Dedifferentiated amniotic fluid mesenchymal stem cell (primary cell): ENCODE measurements around the gene ITIH5.

Source experiments
- DNase-seq: peaks from one replicate; pipeline ENCODE4 v3.0.0-alpha.2; 2016; ENCODE audit errors: extremely low spot score

Gene ITIH5

GRCh38 chr10:7634142-7634894, 32.4 kb downstream of the ITIH5 start:
- DNase-seq: no peak

DNA sequence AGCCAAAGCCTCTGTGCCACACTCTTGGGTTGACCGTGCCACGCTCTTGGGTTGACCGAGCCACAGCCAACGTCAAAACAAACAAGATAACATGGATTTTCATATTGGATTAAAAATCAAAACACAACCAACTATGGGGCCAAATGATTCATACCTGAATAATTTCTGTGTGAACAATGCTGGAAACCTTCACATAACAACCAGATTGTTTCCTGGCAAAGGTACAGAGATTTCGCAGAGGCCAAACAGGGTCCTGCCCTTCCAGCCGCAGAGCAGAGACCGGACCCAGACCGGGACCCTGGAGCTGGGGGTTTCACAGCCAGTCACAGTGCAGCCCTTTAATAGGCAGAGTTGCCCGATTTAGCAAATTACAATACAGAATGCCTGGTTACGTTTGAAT, 40.5 kb downstream of the ITIH5 start:
- no peak for DNase-seq

- DNase-seq: no peak
Measured at GRCh38 chr10:7625836-7626235, 40.9 kb downstream of the ITIH5 start.

DNA sequence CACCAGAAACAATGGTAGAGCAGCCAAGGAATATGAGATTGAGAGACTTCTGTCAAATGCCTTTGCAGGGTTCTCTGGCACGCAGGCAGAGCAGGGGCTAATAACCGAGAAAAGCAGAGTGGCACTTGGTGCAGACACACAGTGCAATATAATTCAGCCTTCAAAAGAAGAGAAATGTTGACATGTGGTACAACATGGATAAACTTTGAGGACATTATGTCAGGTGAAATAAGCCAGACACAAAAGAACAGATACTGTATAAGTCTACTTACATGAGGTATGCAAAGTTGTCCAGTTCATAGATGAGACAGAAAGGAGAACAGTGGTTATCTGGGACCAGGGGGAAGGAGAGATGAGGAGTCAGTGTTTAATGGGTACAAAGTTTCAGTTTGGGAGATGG, 41.8 kb downstream of the ITIH5 start:
- DNase-seq: no peak

GRCh38 chr10:7622969-7623368, 43.8 kb downstream of the ITIH5 start:
- DNase-seq: no peak

DNA sequence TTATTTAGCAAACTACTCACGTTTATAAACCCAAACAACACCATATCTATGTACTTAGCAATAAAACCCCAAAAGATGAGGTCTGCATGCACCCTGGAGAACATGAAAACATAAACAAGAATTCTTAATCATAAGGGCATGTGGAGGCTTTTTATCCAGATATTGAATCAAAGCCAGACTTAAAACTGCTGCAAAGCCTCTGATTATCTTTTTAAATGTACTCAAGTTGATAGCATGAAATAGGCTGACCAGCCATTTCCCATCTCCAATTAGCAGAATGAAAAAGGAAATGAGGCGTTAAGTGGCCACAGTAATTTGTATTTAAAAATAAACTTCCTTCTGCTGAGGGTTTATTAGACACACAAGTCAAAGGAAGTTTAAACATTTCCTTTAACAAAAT, 48.3 kb downstream of the ITIH5 start:
- no peak for DNase-seq

DNA sequence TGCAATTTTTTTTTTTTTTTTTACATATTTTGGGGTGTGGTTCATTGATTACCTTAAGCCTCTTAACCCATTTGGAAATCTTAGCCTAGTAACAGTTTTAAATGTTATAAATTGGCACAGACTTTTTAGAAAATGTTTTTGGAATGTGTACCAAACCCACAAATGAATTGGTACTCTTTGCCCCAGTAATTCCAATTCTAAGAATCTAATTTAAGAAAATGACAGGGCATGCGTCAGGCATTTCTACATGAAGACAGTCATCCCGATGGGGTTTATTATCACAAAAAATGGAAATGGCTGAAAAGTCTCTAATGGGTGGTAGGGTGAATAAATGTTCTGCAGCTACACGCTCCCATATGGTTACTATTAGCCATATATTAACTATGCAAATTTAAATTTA, 54.9 kb downstream of the ITIH5 start:
- peak; percentile 51 for DNase-seq

DNA sequence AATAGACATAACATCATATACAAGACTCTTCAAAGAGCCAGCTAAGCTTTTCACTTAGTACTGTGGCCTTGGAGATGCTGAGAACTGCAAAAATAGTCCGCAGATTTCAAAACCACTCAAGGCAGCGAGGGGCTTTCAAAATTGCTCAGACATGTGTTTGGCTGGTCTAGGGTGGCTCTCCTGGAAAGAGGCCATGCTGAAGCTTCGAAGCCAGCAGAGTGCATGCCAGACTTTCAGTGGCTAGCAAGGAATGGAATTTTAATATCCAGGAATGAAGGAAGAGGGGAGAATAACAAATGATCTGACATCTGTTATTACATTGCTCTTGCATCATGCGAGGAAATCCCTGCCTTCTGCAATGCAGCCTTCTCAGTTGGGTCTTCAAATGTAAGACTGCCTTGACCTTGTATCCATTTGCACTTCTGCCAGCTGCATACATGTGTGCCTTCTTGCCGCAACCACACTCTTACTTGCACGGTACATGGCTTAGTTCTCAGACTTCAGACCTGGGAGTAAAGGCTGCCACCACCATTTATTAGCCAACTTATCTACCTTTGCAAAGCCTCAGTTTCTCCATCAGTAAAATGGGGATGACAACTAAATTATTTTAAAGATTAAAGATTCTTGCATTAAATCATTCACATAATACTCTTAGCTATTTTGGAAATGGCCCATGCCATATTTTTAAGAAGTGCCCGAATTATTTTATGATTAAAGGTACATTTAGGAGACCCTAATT, 55.9 kb downstream of the ITIH5 start:
- peak; percentile 96 for DNase-seq

DNA sequence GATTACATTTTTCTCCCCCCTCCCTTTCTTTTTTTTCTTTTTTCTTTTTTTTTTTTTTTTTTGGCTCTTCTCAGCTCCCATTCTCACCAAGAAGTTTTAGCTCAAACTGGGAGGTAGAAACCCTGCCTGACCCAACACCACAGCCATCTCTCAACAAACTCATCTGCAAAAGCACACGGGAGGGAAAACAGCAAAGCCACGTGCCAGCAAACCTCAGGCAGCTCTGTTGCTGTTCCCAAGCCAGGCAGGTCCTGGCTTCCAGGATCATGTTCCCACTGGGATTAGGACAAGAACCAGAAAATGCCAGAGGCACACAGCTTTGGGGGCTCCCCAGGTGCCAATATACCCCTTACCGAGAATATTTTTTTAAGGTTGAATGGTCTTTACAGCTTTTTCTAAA, 56.7 kb downstream of the ITIH5 start:
- DNase-seq: no peak

- DNase-seq: no peak
Measured at GRCh38 chr10:7609556-7609955, 57.2 kb downstream of the ITIH5 start.

DNA sequence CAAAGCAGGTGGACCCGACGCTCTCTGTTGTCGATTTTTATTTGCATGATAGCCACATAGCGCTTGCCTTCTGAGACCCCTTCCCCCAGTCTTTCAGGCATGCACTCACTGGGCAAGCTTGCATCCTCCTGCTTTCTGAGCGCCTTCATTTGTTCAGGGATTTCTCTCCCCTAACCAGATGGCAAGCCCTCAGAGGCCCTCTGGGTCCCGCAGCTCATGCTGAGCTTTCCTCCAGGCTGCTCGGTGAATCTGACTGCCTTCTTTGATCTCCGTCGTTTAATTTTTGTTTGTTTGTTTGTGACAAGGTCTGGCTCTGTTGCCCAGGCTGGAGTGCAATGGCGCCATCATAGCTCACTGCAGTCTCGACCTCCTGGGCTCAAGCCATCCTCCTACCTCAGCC, 58.8 kb downstream of the ITIH5 start:
- no peak for DNase-seq

DNA sequence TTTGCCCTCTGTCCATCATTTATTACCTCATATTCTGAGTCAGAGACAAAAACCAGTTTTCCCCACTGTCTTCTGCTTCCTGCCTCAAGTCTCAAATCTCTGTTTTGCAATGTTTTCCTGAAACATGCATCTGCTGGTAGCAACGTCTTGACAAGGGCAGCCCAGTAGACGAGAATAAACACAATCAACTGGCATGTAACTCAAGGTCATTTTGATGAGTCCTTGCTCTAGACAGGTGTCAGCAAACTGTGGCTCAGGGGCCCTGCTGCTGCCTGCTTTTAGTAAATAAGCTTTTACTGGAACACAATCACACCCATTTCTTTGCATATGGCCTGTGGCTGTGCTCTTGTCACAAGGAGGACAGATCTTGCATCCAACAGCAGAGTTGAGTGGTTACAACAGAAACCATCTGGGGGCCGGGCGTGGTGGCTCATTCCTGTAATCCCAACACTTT, 59.8 kb downstream of the ITIH5 start:
- no peak for DNase-seq

DNA sequence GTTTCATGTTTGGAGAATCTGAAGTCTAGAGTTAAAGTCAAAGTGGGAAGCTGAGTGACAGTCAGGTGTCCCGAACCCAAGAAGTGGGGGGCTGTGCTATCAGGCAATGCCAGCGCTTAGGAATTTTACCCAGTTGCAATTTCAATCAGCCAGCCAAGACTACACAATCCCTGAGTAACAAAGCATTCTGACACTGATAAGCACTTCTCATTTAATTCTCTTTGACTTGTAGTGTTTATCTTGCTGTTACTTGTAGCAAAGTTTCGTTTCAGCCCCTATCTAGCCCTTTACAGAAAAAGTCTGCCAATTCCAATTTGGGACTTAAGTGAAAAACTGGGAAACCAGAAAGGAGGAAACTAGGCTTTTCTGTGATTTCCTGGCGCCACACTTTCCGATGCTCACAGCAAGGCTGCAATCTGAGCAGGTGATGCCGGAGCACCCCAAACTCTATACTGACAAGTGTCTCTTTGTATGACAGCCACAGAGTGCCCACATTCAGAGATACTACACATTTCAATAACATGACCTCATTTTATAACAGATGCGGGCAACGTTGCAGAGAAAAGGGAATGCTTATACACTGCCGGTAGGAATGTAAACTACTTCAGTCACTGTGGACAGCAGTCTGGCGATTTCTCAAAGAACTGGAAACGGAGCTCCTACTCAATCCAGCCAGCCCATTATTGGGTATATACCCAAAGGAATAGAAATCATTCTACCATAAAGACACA, 61.0 kb downstream of the ITIH5 start:
- DNase-seq: no peak

DNA sequence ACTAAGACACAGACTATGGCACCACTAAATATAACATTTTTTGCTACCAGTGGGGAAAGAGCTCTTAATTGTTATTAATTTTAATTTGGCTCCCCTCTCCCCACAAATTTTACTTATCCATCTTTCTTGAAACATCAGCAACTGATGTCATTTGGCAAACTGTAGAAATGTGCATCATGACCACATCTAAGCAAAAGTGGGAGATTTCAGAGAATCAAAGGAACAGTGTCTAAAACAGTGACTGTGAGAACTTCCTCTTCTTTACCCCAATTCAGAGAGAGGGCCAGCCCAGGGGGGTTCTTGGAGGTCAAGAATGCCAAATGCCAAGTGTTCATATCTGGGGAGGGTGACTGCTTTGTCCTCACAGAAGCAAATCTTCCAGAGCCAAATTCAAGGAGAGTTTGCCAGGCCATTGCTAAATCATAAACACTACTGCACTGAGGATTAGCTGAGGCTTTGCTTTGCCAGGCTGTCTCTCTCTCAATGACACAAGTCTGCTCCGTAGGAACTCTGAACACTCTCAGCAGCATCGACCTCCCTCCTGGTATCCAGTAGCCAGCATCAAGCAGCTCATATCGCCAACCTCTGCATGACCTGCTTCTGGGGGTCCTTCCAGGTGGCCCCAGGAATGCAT, 65.6 kb downstream of the ITIH5 start:
- DNase-seq: no peak

DNA sequence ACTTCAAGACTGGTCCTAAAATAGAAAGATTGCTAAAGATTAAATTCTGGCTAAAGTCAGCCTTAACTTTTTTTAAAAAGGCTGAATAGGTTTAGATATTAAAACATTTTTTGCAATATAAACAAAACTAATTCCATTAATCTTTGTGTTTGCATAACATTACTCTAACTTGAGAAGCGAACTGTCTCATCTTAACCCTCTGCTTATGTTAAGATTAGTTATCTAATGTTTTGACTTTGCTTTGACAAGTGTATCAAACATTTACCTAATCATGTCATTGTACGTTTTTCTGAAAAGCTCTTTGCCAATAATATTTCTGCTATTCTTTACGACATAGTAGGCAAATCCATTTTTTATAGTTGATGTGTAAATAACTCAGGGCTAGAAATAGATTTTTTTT, 68.0 kb downstream of the ITIH5 start:
- no peak for DNase-seq

GRCh38 chr10:7596356-7596755, 70.4 kb downstream of the ITIH5 start:
- DNase-seq: no peak

- no peak for DNase-seq
Measured at GRCh38 chr10:7593905-7594304, 72.9 kb downstream of the ITIH5 start.

DNA sequence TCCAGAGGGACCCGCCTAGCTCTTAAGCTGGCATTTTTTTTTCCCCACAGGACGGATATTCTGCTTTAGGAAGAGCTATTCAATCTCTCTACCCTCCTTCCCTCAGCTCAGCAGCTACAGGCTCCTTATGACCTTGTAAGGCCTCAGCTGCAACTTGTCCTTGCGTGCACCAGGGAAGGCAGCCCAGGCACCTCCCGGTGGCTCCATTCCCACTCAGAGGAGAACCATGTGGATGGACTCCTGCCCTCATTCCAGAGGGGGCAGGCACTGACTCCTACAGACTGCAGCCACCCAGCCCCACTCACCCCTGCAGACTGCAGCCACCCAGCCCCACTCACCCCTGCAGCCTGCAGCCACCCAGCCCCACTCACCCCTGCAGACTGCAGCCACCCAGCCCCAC, 73.7 kb downstream of the ITIH5 start:
- DNase-seq: no peak

DNA sequence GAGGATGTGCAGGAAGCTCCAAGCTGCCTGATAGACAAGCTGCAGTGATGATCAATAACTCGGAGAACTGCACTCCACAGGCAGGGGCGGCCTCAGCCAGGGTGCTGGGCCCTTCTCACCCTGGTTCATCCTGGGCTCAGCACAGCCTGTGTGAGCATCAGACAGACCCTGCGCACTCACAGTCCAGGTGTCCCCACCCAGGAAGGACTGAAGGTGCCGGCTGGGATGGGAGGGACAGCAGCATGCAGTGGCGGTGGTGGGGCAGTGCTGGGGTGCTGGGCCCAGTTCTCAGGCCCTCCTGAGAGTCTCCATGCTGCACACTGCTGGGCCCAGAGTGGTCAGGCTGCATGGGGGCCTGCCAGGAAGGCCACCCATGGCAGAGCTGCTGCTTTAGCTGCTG, 74.1 kb downstream of the ITIH5 start:
- no peak for DNase-seq

DNA sequence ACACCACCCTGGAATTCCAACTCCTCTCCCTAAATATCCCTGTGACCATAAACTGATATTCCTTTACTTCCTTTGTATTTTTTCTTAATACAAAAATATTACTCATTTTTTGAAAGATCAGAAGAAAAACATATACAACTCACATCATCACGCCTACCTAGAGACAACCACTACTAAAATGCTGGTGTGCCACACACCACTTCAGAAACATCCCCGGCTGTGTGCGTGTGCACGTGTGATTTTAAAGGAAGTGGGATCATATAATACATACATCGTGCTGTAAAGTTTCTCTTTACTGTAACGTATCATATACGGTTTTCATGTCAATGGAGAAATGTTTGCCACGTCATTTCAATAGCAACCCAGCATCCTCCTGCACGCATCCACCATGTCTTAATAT, 76.5 kb downstream of the ITIH5 start:
- DNase-seq: no peak

GRCh38 chr10:7589748-7590147, 77.0 kb downstream of the ITIH5 start:
- DNase-seq: no peak

- DNase-seq: no peak
Measured at GRCh38 chr10:7587865-7588188, 78.9 kb downstream of the ITIH5 start.
